ENCODE results near the gene PDK4. TPM values are rescaled to one million over a fixed set of nuclear protein-coding genes. Genes with fewer than 3 reads are reported as not detected.

PDK4 gene
- total RNA-seq, 1 experiment from 2014 or later, result not detected

GRCh38 chr7:95545007-95545615 is 51.2 kb downstream of the PDK4 start:
- H3K4me3 ChIP-seq, result peak overlapping the region; percentile 22
- DNase-seq (ENCODE audit: low read depth in 1 of 2, low spot score in 2 of 2), result peak in 1 of 2 experiments; percentile 43
- H3K27ac ChIP-seq, result no peak overlapping the region
- H3K9me3 ChIP-seq (replicated peaks), result no peaks in the 10 kb centered on the region
- H3K36me3 ChIP-seq, result no peaks in the 10 kb centered on the region
- 0 out of 2 replicates have a peak, but pooled peaks cover 5% of the 10 kb centered on the region for H3K27me3 ChIP-seq (replicated peaks)
- peaks cover 4% of the 10 kb centered on the region; the same call in 1 of the 2 replicates for H3K4me1 ChIP-seq (replicated peaks)

GRCh38 chr7:95544171-95544570 is 52.1 kb downstream of the PDK4 start:
- Histone ChIP-seq H3K27me3 (replicated peaks) (0 out of 2 replicates have a peak, but pooled peaks cover 6% of the 10 kb centered on the region), H3K36me3 (no peaks in the 10 kb centered on the region), H3K4me3 (no peak overlapping the region), H3K27ac (no peak overlapping the region), H3K4me1 (replicated peaks) (peaks cover 4% of the 10 kb centered on the region; the same call in 1 of the 2 replicates), H3K9me3 (replicated peaks) (no peaks in the 10 kb centered on the region)
- DNase-seq (ENCODE audit: low read depth in 1 of 2, low spot score in 2 of 2), result no peak

GRCh38 chr7:95543312-95543711 is 53.0 kb downstream of the PDK4 start:
- Histone ChIP-seq H3K9me3 (replicated peaks) (no peaks in the 10 kb centered on the region), H3K36me3 (no peaks in the 10 kb centered on the region), H3K27me3 (replicated peaks) (0 out of 2 replicates have a peak, but pooled peaks cover 8% of the 10 kb centered on the region), H3K4me1 (replicated peaks) (peaks cover 4% of the 10 kb centered on the region; the same call in 1 of the 2 replicates), H3K27ac (no peak overlapping the region), H3K4me3 (no peak overlapping the region)
- no peak for DNase-seq (ENCODE audit: low read depth in 1 of 2, low spot score in 2 of 2)

- Histone ChIP-seq H3K4me1 (replicated peaks) (peaks cover under 1% of the 10 kb centered on the region; the same call in 1 of the 2 replicates), H3K36me3 (no peaks in the 10 kb centered on the region), H3K27me3 (replicated peaks) (peaks cover 8% of the 10 kb centered on the region; the same call in 1 of the 2 replicates), H3K4me3 (no peak overlapping the region), H3K27ac (no peak overlapping the region), H3K9me3 (replicated peaks) (no peaks in the 10 kb centered on the region)
- DNase-seq (ENCODE audit: low read depth in 1 of 2, low spot score in 2 of 2), result no peak
These were observed 56.0 kb downstream of the PDK4 start for GRCh38 chr7:95540366-95540765.

GRCh38 chr7:95539426-95539825 is 56.9 kb downstream of the PDK4 start:
- H3K4me3 ChIP-seq, result no peak overlapping the region
- no peak overlapping the region for H3K27ac ChIP-seq
- H3K4me1 ChIP-seq (replicated peaks), result no peaks in the 10 kb centered on the region
- H3K27me3 ChIP-seq (replicated peaks), result peaks cover 8% of the 10 kb centered on the region; the same call in 1 of the 2 replicates
- no peaks in the 10 kb centered on the region for H3K36me3 ChIP-seq
- no peaks in the 10 kb centered on the region for H3K9me3 ChIP-seq (replicated peaks)
- no peak for DNase-seq (ENCODE audit: low read depth in 1 of 2, low spot score in 2 of 2)

GRCh38 chr7:95537468-95537867 is 58.8 kb downstream of the PDK4 start:
- Histone ChIP-seq H3K4me3 (no peak overlapping the region), H3K9me3 (replicated peaks) (no peaks in the 10 kb centered on the region), H3K4me1 (replicated peaks) (no peaks in the 10 kb centered on the region), H3K27me3 (replicated peaks) (peaks cover 8% of the 10 kb centered on the region; the same call in 1 of the 2 replicates), H3K36me3 (no peaks in the 10 kb centered on the region), H3K27ac (no peak overlapping the region)
- no peak for DNase-seq (ENCODE audit: low read depth in 1 of 2, low spot score in 2 of 2)

GRCh38 chr7:95536656-95537311 is 59.5 kb downstream of the PDK4 start:
- peaks cover 8% of the 10 kb centered on the region; the same call in 1 of the 2 replicates for H3K27me3 ChIP-seq (replicated peaks)
- no peak overlapping the region for H3K4me3 ChIP-seq
- H3K27ac ChIP-seq, result no peak overlapping the region
- no peaks in the 10 kb centered on the region for H3K4me1 ChIP-seq (replicated peaks)
- H3K9me3 ChIP-seq (replicated peaks), result no peaks in the 10 kb centered on the region
- H3K36me3 ChIP-seq, result no peaks in the 10 kb centered on the region
- DNase-seq (ENCODE audit: low read depth in 1 of 2, low spot score in 2 of 2), result no peak

- no peak overlapping the region for H3K27ac ChIP-seq
- no peaks in the 10 kb centered on the region for H3K9me3 ChIP-seq (replicated peaks)
- H3K36me3 ChIP-seq, result no peaks in the 10 kb centered on the region
- no peaks in the 10 kb centered on the region for H3K4me1 ChIP-seq (replicated peaks)
- H3K4me3 ChIP-seq, result no peak overlapping the region
- no peak for DNase-seq (ENCODE audit: low read depth in 1 of 2, low spot score in 2 of 2)
- peaks cover 12% of the 10 kb centered on the region; the same call in 1 of the 2 replicates for H3K27me3 ChIP-seq (replicated peaks)
These were observed 60.7 kb downstream of the PDK4 start for GRCh38 chr7:95535662-95536061.

GRCh38 chr7:95534796-95535195 is 61.5 kb downstream of the PDK4 start:
- no peaks in the 10 kb centered on the region for H3K4me1 ChIP-seq (replicated peaks)
- no peak for DNase-seq (ENCODE audit: low read depth in 1 of 2, low spot score in 2 of 2)
- no peak overlapping the region for H3K4me3 ChIP-seq
- H3K27me3 ChIP-seq (replicated peaks), result peaks cover 9% of the 10 kb centered on the region; the same call in 1 of the 2 replicates
- H3K36me3 ChIP-seq, result no peaks in the 10 kb centered on the region
- H3K9me3 ChIP-seq (replicated peaks), result no peaks in the 10 kb centered on the region
- H3K27ac ChIP-seq, result no peak overlapping the region

Other genes with a start within 250 kb of the PDK4 start
- gene PON3, start 200.1 kb downstream of the PDK4 start, total RNA-seq (2014; rRNA removed; shearing (Covaris generic)), result not detected in 2 replicates
- 93.8 and 136 TPM in 2 replicates for gene PON2, start 161.5 kb downstream of the PDK4 start, total RNA-seq (2014; rRNA removed; shearing (Covaris generic))
- not detected in 2 replicates for gene ASB4, start 110.6 kb downstream of the PDK4 start, total RNA-seq (2014; rRNA removed; shearing (Covaris generic))
- 3.9 and 6.2 TPM in 2 replicates for gene DYNC1I1, start 176.0 kb upstream of the PDK4 start, total RNA-seq (2014; rRNA removed; shearing (Covaris generic))

Measured in SJSA1 (cell line).